ENCODE measurements around the gene BMP3.
"Not testable (repeated sequence)": the region's sequence is repeated elsewhere in the genome, so short reads cannot be mapped to it uniquely, and the experiment has no call there.

The BMP3 gene, protein sequence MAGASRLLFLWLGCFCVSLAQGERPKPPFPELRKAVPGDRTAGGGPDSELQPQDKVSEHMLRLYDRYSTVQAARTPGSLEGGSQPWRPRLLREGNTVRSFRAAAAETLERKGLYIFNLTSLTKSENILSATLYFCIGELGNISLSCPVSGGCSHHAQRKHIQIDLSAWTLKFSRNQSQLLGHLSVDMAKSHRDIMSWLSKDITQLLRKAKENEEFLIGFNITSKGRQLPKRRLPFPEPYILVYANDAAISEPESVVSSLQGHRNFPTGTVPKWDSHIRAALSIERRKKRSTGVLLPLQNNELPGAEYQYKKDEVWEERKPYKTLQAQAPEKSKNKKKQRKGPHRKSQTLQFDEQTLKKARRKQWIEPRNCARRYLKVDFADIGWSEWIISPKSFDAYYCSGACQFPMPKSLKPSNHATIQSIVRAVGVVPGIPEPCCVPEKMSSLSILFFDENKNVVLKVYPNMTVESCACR

DNA sequence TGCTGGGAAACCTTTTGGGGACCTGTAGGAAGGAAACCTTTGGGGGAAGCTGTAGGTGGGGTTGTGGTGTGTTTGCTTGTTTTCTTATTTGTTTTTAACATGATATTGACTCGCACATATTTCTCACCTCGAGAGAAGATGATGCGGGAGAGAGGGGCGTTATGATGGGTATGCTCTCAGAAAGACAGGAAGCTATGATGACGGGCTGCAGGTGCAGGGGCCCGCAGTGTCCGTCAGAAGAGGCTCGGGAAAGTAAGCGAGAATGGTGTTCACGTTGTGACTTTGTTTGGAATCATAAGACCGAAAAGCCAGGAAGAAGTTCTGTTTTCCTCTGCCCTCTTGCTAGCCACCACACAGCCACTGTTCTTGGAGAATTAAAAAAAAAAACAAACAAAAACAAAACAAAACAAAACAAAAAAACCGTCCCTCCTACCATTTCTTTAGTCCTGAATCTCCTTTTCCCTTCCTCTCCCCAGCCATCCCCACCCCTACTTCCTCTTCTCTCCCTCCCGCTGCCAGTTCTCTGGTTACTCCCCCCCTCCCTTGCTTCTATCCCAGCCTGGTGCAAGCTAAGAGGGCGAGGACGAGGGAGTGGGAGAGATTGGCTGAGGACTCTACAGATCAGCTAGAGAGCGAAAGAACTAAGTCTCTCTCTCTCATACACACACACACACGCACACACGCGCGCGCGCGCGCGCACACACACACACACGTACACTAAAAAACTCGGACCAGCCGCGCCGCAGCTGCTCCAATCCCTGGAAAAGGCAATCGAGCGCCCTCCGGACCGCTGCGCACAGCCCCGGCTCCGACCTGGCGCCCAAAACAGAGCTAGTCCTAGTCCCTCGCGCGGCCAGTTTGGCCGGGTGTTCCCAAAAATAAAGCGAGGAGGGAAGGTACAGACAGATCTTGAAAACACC, at the start of gene BMP3:
TSS of gene BMP3 (plus strand) at position 648 of the 920 bp plus-strand sequence. CDS start 577 bp downstream, outside the sequence.
- no peak for DNase-seq (ENCODE audit: low spot score)

DNA sequence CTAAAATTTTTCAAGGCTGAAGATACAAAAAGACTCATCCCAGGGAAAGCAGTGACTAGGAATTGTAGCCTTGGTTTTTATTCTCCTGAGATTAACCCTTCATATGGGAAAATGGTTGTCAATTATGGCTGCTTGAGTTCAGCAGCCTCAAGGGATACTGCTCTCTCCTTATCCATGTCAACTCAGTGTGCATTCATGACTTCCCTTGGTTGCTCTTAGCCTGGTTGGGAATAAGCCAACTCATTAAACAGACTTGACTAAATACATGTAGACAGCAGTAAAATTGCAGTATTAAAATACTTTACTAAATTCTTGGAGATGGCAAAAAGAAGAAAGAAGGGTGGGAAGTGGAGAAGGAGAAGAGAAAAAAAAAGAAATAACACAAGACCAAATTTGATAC, 44.5 kb upstream of the BMP3 start:
- DNase-seq (ENCODE audit: low spot score) = no peak

DNA sequence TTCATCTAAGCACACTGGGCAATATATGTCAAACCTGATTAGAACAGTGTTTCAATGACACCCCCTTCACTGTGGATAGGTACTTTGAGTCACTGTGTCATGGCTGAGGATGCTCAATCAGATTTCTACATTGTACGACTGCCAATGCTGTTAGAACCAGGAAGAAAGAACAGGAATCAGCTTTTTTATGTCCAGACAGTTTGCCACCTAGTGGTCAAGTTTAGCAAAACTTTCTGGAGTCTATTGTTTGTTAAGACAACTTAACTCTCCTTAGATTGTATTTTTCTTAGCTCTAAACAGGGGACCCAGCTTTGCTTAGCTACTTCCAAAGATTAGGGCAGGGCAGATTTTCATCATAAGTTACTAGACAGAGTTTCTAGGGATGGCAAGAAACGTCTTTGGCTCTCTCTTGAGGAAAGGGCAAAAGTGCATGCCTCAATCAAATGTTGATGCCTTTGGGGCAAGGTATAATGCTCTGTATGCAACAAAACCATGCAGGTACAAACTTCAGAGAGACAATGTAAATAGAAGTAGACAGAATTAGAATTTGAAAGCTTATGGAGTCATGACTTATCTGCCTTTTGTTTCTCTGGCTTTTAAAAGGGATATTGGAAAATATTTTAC, 40.5 kb upstream of the BMP3 start:
- peak; percentile 65 for DNase-seq (ENCODE audit: low spot score)

DNA sequence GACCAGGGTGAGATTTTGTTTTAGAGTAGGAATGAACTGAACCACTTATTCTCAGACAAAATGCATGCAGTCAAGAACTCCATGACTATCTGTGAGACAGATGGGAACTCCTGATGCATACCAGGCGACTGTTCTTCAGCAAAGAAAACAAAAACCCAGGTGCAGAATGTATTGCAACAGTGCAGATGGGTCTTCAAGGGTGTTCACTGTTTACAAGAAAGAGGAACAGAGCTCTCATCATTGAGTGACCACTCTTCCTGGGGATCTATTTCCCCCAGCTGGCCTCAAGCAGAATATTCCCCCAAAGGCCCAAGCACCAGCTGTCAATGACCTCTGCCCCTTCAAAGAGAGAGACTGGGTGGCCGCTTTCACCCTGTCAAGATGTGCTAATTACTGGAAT, 39.7 kb upstream of the BMP3 start:
- no peak for DNase-seq (ENCODE audit: low spot score)

DNA sequence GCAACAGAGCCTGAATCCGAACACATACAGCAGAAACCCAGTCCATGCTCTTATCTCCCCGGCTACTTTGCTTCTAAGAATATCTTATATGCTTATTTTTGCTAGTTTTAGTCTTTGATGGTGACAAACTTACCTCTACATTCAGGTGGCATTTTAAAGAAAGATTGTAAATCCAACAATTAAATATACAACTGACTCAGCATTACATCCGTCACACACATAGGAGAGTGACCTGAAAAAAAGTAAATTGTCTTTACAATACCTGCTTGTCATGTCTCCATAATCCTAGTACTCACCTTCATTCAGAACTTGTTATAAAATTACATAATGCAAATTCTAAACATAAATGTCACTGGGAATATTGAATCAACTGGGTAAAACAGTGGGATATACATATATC, 30.6 kb upstream of the BMP3 start:
- DNase-seq (ENCODE audit: low spot score) = no peak

DNA sequence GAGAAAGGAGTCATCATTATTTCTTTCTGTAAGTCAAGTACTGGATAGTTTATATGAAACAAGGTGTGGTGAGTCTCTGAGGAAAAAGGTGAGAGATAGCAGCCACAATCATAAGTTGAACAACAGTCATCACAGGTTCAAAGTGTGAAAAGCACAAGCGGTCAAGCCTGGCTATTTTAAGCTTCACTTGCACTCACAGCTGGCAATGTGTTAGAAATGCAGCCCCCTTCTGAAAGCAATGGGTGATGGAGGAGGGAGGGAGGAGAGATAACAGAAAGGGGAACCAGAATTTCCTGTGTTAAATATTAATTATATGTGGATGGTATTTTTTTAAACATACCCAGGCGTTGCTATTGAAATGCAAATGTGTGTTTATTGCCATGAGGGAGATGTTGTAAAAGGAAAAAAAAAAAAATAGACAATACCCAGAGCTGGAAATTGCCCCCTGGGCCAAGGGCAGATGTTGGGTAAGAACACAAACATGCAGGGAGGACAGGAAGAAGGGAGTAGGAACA, 26.9 kb upstream of the BMP3 start:
- no peak for DNase-seq (ENCODE audit: low spot score)

DNA sequence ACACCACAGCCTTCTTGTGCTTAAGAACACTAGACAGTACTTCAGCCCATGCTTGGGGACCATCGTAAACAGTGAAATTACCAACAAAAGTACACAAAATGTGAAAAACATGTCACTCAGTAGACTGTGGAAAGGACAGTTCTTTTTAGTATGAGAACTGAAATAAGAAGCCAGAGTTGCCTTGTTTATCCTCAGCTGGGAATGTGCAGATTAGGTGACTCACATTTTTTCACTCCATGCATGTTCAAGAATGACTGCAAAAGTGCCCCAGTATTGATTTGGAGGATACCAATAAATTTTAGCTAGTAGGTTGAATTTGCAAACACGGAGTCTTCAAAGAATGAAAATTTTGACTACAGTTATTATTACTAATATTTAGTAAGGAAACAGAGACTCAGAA, 23.1 kb upstream of the BMP3 start:
- DNase-seq (ENCODE audit: low spot score) = no peak

DNA sequence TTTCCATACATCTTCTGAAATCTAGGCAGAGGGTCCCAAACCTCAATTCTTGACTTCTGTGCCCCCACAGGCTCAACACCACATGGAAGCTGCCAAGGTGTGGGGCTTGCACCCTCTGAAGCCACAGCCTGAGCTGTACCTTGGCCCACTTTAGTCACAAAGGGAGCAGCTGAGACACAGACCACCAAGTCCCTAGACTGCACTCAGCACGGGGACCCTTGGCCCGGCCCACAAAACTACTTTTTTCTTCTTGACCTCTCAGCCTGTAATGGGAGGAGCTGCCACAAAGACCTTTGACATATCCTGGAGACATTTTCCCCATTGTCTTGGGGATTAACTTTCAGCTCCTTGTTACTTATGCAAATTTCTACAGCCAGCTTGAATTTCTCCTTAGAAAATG, 13.9 kb upstream of the BMP3 start:
- DNase-seq (ENCODE audit: low spot score) = not testable (repeated sequence)

DNA sequence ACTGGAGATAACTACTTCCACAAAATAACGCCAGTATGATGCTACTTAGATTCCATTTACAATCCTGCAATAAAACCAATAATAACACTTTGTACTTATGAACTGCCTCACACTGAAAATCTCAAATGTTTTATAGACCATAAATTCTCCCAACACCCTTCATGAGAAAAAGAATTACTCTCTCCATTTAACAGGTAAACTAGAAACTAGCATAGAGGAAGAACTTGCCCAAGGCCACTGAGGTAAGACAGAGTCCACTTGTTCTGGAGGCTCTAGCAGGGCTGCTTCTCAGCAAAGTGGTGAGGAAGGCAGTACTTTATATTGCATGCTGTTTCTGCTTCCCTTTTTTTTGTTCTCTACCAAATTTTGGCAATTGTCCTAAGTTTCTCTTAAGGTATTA, 11.5 kb upstream of the BMP3 start:
- DNase-seq (ENCODE audit: low spot score) = no peak

DNA sequence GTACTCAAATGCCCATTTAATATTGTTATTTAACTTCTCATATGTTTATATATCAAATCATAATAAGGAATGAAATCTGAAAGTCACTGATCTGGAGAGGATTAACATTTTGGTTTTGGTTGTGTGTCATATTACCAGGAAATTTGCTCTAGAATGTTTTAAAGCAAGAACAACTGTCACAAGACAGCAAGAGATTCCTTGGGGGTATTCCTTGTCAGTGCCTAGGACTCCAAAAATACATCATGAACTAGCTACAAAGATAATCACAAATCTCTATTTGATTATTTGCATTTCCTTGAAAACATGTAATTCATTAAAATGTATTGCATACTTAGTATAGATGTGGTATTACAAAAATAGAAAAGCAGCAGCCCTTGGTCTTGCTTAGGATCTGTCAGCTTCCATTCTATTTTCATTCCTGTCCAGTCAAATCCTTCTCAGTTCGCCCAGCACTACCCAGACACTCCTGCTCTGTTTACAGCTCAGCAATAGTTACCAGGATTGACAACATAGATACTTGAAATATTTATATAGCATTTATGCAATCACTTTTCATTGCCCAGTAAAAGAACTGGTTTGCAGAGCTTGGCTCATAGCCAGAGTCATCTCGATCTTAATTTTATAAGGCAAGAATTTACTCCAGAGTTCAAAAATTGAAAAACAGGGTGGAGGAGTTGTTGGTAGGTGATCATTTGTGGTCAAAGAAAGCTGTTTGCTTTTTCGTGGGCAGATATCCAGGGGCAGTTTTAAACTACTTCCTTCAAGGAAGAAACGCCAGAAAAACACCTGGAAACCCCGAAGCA, 9.2 kb upstream of the BMP3 start:
- DNase-seq (ENCODE audit: low spot score) = no peak

DNA sequence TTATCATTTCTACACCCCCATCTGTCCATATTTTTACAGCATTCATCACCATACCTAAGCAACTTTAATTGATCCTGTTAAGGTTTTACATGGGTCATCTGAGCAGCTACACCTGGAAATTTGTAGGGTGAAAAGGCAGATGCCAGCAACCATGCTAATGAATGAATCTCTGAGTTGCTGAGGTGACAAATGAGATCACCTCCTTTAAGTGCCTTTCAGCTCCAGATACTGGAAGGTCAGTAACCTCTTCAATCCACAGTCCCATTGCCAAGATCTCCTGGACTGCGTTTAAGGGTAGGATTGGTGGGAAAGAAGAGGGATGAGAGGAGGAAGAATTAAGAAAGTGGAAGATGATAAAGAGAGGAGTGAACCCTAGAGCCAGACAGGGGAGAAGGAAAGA, 8.5 kb upstream of the BMP3 start:
- DNase-seq (ENCODE audit: low spot score) = no peak

DNA sequence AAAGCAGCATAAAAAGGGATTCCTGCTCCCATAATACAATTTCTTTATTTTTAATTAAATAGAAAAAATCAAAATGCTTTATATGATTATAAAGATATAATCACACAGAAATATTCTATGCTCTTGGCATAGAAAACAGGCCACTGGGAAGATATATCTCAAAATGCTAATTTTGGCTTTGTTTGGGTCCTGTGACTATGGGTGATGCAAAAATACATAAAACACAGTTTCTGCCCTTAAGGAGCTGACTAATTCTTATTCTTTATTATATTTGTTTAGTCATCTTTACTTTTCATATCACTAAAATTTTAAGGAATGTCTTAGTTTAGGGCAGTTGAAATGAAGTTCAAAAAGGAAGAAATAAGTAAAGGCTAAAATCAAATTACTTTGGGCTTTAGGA, 7.0 kb upstream of the BMP3 start:
- no peak for DNase-seq (ENCODE audit: low spot score)

DNA sequence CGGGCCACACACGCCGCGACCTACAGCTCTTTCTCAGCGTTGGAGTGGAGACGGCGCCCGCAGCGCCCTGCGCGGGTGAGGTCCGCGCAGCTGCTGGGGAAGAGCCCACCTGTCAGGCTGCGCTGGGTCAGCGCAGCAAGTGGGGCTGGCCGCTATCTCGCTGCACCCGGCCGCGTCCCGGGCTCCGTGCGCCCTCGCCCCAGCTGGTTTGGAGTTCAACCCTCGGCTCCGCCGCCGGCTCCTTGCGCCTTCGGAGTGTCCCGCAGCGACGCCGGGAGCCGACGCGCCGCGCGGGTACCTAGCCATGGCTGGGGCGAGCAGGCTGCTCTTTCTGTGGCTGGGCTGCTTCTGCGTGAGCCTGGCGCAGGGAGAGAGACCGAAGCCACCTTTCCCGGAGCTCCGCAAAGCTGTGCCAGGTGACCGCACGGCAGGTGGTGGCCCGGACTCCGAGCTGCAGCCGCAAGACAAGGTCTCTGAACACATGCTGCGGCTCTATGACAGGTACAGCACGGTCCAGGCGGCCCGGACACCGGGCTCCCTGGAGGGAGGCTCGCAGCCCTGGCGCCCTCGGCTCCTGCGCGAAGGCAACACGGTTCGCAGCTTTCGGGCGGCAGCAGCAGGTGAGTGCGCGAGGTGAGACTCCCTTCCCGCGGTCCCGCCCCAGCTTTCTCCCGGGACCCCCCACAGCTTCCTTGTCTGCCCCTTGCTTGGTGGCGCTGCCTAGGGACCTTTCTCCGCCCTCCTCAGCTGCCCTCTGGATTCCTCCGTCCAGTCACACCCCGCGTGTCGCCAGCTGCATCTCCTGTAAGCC, 678 bp downstream of the BMP3 start:
- peak; percentile 33 for DNase-seq (ENCODE audit: low spot score)

DNA sequence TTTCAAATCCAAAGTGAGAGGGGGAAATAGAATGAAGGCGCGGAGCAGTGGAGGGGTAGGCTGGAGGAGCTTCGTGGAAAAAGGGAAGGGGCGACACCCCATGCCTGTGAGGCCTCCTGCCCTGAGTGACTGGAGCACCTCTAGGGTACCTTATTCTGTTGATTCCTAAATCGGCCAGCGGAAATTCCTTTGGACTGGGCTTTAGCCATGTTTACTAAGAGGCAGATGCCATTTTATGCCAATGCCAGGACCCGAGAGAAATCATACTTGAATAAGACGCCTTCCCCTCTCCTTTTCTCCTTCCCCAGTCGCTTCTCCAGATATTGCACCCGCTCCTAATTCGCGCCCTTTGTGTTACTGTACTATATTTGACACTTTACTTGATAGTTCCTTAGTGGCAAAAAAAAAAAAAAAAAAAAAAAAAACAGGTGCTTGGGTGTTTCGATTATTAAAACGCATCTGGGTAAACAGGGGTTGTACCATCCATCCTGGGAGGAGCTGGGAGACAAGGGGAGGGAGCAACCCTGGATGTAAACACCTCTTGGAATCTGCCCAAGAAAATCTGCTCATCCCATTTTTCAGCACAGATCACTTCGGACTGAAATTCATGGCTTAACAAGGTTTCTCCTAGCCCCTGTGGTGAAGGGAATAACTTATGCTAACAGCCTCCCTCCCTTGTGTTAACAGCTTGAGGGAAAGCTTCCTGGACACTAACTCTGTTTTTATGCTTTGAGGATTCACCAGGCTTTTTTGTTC, 1.5 kb downstream of the BMP3 start:
- DNase-seq (ENCODE audit: low spot score) = no peak

DNA sequence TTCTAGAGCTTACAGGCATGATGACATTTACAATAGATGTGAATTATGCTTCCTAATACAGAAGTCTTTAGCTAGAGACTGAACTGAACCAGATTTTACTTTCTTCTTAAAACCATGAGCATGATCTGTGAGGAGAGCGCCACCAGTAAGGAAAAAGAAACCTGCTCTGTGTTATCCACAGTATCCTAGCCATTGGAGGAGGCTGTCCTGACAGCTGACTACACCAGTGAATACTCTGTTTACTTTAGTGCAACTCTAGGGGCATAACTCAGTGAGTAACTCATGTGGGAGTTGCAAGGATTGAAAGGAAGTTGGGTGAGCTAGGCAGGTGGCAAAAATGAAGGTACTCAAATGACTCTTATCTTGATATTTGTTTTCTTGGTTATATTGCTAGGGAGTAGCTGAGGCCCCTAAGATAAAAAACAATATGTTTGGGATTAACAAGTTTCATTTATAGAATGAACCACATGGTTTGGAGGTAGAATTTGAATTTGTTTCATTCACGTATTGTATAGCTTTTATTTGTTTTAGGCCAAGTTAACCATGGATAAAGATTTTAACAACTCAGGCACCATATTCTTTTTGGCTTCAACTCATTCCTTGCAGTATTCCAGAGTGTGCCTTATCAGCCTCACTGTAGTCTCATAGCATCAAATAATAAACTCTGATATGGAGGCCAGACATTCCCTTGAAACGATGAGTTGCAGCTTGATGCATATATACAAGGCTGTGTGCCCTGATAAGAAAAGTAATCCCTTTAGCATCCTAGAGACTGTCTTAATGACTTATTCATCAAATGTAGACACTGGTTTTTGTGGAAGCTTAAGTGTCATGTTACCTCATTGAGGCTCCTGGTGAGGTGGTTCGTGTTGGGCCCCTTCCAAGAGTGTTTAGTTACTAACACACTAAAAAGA, 2.5 kb downstream of the BMP3 start:
- peak; percentile 50 for DNase-seq (ENCODE audit: low spot score)

DNA sequence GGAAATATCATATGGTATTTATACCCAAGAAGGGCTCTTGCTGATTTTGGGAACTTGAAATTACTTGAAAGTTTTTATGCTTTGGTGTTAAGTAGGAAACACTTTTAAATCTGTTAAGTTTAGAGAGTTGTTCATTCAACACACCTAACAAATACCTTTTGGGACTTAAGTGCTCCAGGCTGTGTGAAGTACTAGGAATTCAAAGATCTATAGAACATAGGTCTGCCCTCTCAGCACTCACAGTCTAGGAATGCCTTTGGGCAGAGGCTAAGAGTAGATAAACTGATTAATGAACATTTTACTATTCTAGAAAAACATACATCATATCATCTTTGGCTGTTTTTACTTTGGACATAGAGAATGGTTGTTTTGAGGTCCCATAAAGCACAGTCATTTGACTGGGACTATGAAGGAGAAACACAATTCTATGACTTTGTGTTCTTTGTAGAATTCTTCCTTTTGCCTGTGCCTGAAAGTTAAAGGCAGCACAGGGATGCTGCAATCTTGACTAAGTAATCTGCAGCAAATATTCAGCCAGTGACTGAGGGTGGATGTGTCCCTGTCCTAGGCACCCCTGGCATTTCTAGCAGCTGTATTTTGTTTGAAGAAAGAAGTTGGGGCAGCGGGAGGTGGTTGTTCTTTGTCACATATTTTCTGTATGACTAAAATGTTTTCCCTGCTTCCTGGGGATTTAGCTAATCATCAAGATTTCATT, 8.3 kb downstream of the BMP3 start:
- no peak for DNase-seq (ENCODE audit: low spot score)

DNA sequence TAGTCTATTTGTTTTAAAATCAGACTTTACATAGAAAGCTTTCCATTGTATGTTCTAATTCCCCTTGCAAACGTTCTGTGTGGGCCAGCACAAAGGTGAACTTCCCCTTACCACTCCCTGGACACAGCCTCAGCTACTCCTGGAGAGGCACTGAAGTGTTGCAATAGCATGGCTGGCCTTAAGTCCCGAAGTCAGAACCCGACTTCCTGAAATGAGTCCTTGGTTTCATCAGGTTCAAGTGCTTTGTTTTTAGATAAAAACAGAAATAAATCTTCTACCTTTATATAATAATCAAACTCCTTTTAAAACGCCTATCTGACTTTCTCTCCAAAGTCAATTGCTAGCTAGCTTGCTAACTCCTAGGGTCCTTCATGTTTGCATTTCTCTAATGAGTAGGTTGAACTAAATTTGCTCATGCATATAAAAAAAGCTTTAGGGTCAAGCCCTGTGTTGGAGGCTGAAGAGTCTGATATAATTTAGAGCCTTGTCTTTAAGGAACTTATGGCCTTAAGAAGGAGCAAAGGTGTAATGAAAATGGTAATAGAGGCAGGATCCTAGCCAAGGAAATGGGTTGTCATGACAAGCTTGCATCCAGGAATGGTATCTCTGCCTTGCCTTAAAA, 9.0 kb downstream of the BMP3 start:
- DNase-seq (ENCODE audit: low spot score) = peak; percentile 50
